Breast epithelium (tissue), 4 donors: ENCODE measurements around the gene KDM6A. TPM values are rescaled to one million over a fixed set of nuclear protein-coding genes. Genes with fewer than 3 reads are reported as not detected.
"Not testable (repeated sequence)": the region's sequence is repeated elsewhere in the genome, so short reads cannot be mapped to it uniquely, and the experiment has no call there.

Experiments used
- DNase-seq, 2 donors: peaks; one replicate each; pipeline ENCODE4 v3.0.0-alpha.2; 2019; ENCODE audit warnings: low spot score in 2 of 2
- H3K27ac ChIP-seq, 2 donors: fragments of 200-600 bp; sonication (generic) in 1 of 2; one replicate each; pipeline ENCODE4 v1.5.1; 2016 to 2019; ENCODE audit warnings: mild to moderate bottlenecking in 1 of 2
- H3K27me3 ChIP-seq, 2 donors: fragments of 200-600 bp; sonication (generic) in 1 of 2; one replicate each; pipeline versions ENCODE4 v1.5.1 to v1.6.0; 2017 to 2019; ENCODE audit warnings: control low read depth in 1 of 2, mild to moderate bottlenecking in 1 of 2
- H3K36me3 ChIP-seq: fragments of 200-600 bp; one replicate; pipeline ENCODE4 v1.5.1; 2019
- H3K4me1 ChIP-seq, 2 donors: fragments of 200-600 bp; sonication (generic); one replicate each; pipeline ENCODE4 v1.5.1; 2016 to 2019; ENCODE audit warnings: control low read depth in 1 of 2
- H3K4me3 ChIP-seq, 3 donors: fragments of 200-600 bp; sonication (generic); 1 replicate in 2 of 3; 2 replicates in 1 of 3; pipeline ENCODE4 v1.5.1; 2016 to 2019; ENCODE audit warnings: mild to moderate bottlenecking in 3 of 3, moderate library complexity in 2 of 3
- H3K9me3 ChIP-seq, 2 donors: fragments of 200-600 bp; sonication (generic) in 1 of 2; one replicate each; pipeline ENCODE4 v1.5.1; 2016 to 2019; ENCODE audit warnings: control low read depth in 1 of 2
- POLR2A ChIP-seq: fragments of 450-650 bp; IDR thresholded peaks from one replicate; pipeline ENCODE4 v1.6.1; 2016; ENCODE audit warnings: antibody characterized with exemption, mild to moderate bottlenecking, moderate library complexity
- POLR2AphosphoS5 ChIP-seq, 3 donors: sonication (generic); formaldehyde crosslinking; IDR thresholded peaks; one replicate each; pipeline ENCODE4 v1.6.1; 2017; ENCODE audit warnings: antibody characterized with exemption in 3 of 3
- intact Hi-C: fragments of 100-400 bp; cut with DNase I; formaldehyde crosslinking; loops from one replicate; pipeline ENCODE4 v1.15.1; 2023; ENCODE audit warnings: low total_unique reads
- total RNA-seq, 3 donors: library from RNA; depleted of rRNA; stranded (reverse); fragments of >200 nt; gene quantifications; one replicate each; pipeline ENCODE4 v1.1.0, GENCODE V29; 2016
- TF ChIP-seq, protein P1 (sequence below), 3 donors: fragments of 450-650 bp; IDR thresholded peaks; one replicate each; pipeline ENCODE4 v1.5.1; 2016 to 2017; ENCODE audit warnings: antibody characterized with exemption in 3 of 3, mild to moderate bottlenecking in 3 of 3, moderate library complexity in 3 of 3

The KDM6A gene
- total RNA-seq, 3 donors from 2014 or later: 27.4 to 109 (median 65.5) TPM

DNA sequence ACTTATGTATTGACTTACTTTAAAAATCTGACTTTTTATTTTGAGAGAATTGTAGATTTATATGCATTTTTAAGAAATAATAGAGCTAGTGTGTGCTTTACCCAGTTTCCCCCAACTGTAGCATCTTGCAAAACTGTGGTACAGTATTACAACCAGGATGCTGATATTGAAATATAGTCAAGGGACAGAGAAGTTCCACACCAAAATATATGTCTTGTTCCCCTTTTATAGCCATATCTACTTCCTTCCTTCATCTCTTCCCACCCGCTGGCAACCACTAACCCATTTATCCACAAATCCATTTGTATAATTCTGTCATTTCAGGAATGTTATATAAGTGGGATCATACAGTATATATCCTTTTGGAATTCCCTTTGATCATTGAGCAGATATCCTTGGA lies 16.8 kb downstream of the KDM6A start:
- H3K4me1 ChIP-seq: no peaks in the 10 kb centered on the region
- TF ChIP-seq POLR2AphosphoS5 (IDR thresholded peaks at IDR 0.05) (no peak), POLR2A (no peak)
- TF ChIP-seq, protein P1, sequence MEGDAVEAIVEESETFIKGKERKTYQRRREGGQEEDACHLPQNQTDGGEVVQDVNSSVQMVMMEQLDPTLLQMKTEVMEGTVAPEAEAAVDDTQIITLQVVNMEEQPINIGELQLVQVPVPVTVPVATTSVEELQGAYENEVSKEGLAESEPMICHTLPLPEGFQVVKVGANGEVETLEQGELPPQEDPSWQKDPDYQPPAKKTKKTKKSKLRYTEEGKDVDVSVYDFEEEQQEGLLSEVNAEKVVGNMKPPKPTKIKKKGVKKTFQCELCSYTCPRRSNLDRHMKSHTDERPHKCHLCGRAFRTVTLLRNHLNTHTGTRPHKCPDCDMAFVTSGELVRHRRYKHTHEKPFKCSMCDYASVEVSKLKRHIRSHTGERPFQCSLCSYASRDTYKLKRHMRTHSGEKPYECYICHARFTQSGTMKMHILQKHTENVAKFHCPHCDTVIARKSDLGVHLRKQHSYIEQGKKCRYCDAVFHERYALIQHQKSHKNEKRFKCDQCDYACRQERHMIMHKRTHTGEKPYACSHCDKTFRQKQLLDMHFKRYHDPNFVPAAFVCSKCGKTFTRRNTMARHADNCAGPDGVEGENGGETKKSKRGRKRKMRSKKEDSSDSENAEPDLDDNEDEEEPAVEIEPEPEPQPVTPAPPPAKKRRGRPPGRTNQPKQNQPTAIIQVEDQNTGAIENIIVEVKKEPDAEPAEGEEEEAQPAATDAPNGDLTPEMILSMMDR (IDR thresholded peaks at IDR 0.05): no peak
- no peaks in the 10 kb centered on the region for H3K27me3 ChIP-seq
- no peak overlapping the region for H3K27ac ChIP-seq
- H3K9me3 ChIP-seq: no peaks in the 10 kb centered on the region
- no peak for DNase-seq
- intact Hi-C loops: no loop called here
- no peak overlapping the region for H3K4me3 ChIP-seq
- no peaks in the 10 kb centered on the region for H3K36me3 ChIP-seq

DNA sequence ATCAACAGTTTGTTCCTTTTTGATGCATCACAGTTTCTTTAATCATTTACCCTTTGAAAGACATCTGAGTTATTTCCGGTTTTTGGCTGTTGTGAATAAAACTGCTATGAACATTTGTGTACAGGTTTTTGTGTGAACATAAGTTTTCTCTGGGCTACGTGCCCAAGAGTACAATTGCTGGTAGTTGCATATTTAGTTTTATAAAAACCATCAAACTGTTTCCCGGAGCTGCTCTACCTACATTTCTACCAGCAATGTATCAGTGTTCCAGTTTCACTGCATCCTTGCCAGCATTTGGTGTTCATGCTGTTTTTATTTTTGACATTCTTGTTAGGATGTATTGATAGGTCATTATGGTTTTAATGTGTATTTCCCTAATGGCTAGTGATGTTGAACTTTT lies 17.3 kb downstream of the KDM6A start:
- DNase-seq: no peak

DNA sequence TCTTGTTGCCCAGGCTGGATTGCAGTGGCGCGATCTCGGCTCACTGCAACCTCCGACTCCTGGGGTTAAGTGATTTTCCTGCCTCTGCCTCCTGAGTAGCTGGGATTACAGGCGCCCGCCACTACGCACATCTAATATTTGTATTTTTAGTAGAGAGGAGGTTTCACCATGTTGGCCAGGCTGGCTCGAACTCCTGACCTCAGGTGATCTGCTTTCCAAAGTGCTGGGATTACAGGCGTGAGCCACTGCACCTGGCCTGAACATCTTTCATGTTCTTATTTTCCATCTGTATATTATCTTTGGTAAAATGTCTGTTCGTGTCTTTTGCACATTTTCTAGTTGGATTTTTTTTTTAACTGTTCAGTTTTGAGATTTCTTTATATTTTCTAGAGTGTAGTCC lies 17.7 kb downstream of the KDM6A start:
- H3K27me3 ChIP-seq, H3K9me3 ChIP-seq, H3K4me1 ChIP-seq, H3K27ac ChIP-seq, H3K4me3 ChIP-seq, DNase-seq, H3K36me3 ChIP-seq, intact Hi-C loops: not testable (repeated sequence)

More for the DNA sequence above, 17.3 kb downstream of the KDM6A start:
- H3K4me1 ChIP-seq: no peaks in the 10 kb centered on the region
- no peak overlapping the region for H3K4me3 ChIP-seq
- intact Hi-C loops: no loop called here
- no peak for TF ChIP-seq POLR2A
- TF ChIP-seq, protein P1 (IDR thresholded peaks at IDR 0.05): no peak
- TF ChIP-seq POLR2AphosphoS5 (IDR thresholded peaks at IDR 0.05): no peak
- no peaks in the 10 kb centered on the region for H3K36me3 ChIP-seq
- H3K27me3 ChIP-seq: no peaks in the 10 kb centered on the region
- no peaks in the 10 kb centered on the region for H3K9me3 ChIP-seq
- no peak overlapping the region for H3K27ac ChIP-seq

DNA sequence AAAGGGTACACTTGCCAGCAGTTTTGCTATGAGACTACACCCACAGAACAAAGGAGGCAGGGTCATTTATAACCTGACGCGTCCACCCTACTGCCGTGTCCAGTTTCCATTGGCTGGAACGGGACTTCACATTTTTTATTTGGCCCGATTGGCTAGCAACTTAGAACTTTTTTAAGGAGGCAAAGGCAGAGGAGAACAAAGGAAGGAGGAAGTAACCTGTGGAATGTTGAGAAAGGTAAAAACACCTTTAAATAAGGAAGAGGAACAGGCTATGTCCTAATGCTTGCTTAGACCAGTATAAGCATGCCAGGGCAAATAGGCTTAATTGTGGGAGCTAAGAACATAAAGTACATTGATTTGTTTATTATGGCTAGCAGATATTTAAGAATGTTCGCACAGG lies 18.7 kb downstream of the KDM6A start:
- no peaks in the 10 kb centered on the region for H3K4me1 ChIP-seq
- no peaks in the 10 kb centered on the region for H3K36me3 ChIP-seq
- H3K4me3 ChIP-seq: no peak overlapping the region
- intact Hi-C loops: no loop called here
- H3K27me3 ChIP-seq: no peaks in the 10 kb centered on the region
- TF ChIP-seq POLR2AphosphoS5 (IDR thresholded peaks at IDR 0.05): no peak
- TF ChIP-seq POLR2A: no peak
- TF ChIP-seq, protein P1 (IDR thresholded peaks at IDR 0.05): no peak
- DNase-seq: no peak
- peaks cover 0 to 10% of the 10 kb centered on the region in 2 donors for H3K9me3 ChIP-seq
- H3K27ac ChIP-seq: peak overlapping the region in 1 of 2 donors; percentile 5

DNA sequence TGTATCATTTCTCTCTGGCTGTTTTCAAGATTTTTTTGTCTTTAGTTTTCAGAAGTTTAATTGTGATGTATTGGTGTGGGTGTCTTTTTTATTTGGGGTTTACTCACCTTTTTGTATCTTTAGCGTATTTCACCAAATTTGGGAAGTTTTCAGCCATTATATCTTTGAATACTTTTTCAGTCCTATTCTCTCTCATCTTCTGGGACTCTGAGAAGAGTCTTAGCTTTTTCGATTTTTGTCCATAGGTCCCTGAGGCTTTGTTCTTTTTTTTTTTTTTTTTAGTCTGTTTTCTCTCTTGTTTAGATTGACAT lies 23.8 kb downstream of the KDM6A start:
- no peak for TF ChIP-seq POLR2A
- no peaks in the 10 kb centered on the region for H3K4me1 ChIP-seq
- DNase-seq: no peak
- H3K36me3 ChIP-seq: no peaks in the 10 kb centered on the region
- H3K4me3 ChIP-seq: no peak overlapping the region
- intact Hi-C loops: no loop called here
- no peaks in the 10 kb centered on the region for H3K27me3 ChIP-seq
- H3K9me3 ChIP-seq: peaks cover 0 to 14% of the 10 kb centered on the region in 2 donors
- H3K27ac ChIP-seq: no peak overlapping the region

DNA sequence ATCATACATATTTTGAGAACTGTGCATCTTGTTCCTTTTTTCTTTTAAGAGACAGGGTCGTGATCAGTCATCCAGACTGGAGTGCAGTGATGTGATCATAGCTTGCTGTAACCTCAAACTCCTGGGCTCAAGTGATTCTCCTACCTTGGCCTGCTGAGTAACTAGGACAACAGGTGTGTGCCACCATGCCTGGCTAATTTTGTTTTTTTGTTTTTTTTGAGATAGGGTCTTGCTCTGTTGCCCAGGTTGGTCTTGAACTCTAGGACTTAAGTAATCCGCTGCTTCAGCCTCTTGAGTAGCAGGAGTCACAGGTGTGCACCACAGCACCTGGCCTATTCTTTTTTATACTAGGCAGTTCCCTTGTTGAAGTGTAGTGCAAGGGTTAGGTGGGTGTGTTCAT lies 24.6 kb downstream of the KDM6A start:
- DNase-seq: no peak
- H3K27ac ChIP-seq: no peak overlapping the region
- TF ChIP-seq POLR2A: no peak
- TF ChIP-seq, protein P1 (IDR thresholded peaks at IDR 0.05): no peak
- no peak for TF ChIP-seq POLR2AphosphoS5 (IDR thresholded peaks at IDR 0.05)
- H3K9me3 ChIP-seq: peaks cover 0 to 18% of the 10 kb centered on the region in 2 donors
- no peaks in the 10 kb centered on the region for H3K4me1 ChIP-seq
- H3K4me3 ChIP-seq: no peak overlapping the region
- intact Hi-C loops: no loop called here
- H3K27me3 ChIP-seq: no peaks in the 10 kb centered on the region
- H3K36me3 ChIP-seq: no peaks in the 10 kb centered on the region
